HG03196 (cell line): ENCODE data around the gene STPG4.
"Not testable (repeated sequence)": the region's sequence is repeated elsewhere in the genome, so short reads cannot be mapped to it uniquely, and the experiment has no call there.

Experiments used
- ATAC-seq: cut with Tn5 transposase; IDR thresholded peaks from one replicate; pipeline ENCODE4 v1.9.1; 2021; ENCODE audit not compliant: unreplicated experiment

Gene STPG4

GRCh38 chr2:47128705-47129104, 26.4 kb downstream of the STPG4 start:
- no peak for ATAC-seq

GRCh38 chr2:47127862-47128543, 27.1 kb downstream of the STPG4 start:
- no peak for ATAC-seq

GRCh38 chr2:47126783-47127182, 28.3 kb downstream of the STPG4 start:
- no peak for ATAC-seq

- ATAC-seq, result not testable (repeated sequence)
Measured at GRCh38 chr2:47124740-47125139, 30.4 kb downstream of the STPG4 start.

DNA sequence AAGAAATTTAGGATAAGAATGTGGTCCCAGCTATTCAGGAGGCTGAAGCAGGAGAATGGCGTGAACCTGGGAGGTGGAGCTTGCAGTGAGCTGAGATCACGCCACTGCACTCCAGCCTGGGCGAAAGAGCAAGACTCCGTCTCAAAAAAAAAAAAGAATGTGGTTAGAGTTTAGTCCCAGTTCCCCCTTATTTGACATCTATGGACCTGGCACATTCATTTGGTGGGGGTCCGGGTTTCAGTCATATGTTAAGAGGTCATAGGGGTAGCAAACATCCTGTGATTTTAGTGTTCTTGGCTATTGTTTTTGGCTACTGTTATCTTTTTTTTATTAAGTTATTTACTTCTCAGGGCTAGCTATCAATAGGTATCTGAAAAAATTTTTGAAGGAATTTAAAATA, 34.7 kb downstream of the STPG4 start:
- not testable (repeated sequence) for ATAC-seq

GRCh38 chr2:47119001-47119400, 36.1 kb downstream of the STPG4 start:
- ATAC-seq, result no peak

DNA sequence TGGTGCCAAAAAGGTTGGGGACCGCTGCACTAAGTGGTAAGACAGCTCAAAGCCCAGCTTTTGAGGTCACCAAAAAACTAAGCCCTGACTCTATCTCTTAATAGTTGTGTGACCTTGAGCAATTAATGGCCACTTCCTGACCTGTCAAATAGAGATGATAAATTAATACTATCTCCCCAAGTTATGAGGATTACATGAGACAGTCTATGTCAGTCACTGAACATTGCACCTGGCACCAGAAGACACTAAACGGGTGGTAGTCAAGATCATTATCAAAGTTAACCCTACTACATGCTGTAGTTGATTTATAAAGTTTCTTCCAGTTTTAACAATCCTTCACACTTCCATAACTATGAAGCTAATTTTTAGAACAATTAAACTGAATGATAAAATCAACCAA, 36.5 kb downstream of the STPG4 start:
- ATAC-seq, result no peak

- ATAC-seq, result no peak
Measured at GRCh38 chr2:47112665-47113435, 42.3 kb downstream of the STPG4 start.

DNA sequence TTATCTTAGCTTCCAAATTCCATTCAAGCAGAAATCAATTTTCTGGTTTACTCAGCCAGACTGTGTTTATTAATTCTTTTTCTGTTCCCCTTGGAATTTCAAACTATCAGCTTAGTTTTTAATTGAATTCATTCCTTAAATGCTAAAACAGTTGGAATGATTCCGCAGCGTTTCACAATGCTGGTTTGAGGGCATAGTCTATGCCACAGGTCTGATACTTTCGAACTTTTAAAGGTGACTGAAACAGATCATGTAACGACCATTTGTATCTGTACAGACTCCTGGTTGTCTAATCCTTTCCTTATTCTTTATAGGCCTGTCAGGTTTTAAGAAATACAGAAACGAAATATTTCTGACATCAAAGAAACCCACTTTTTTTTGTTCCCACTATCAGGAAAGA, 45.4 kb downstream of the STPG4 start:
- no peak for ATAC-seq

DNA sequence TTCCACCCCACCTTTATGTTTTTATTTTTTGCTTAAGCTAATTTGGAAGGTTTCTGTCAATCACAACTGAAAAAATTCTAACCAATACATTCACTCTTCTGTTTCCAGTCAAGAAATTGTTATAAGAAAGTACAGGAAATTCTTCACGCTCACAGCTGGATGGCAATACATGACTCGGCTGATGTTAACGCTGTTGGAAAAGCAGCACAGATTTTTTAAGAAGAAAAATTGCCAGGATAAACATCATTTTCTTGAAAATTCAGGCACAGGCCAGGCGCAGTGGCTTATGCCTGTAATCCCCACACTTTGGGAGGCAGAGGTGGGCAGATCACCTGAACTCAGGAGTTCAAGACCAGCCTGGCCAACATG, 46.1 kb downstream of the STPG4 start:
- no peak for ATAC-seq

DNA sequence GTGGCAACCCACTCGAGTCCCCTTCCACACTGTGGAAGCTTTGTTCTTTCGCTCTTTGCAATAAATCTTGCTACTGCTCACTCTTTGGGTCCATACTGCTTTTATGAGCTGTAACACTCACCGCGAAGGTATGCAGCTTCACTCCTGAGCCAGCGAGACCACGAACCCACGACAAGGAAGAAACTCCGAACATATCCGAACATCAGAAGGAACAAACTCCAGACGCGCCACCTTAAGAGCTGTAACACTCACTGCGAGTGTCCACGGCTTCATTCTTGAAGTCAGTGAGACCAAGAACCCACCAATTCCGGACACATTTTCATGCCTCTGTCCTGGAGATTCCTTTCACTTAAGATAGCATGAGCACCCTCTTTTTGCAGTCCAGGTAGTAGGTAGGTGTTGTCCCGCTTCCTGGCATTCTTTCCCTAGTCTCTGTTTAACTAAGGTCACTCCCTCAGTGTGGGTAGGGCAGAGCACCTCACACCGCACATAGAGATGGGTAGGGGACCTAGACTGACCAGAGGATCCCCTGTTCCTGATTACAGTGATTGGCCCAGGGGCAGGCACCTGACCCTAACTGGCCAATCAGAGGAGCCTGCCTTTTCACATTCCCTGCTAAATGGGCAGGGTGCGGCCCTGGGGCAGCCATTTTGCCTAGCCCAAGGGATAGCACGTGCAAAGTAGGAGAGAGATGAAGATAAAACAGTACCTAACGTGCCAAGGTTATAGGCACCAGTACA, 46.7 kb downstream of the STPG4 start:
- not testable (repeated sequence) for ATAC-seq

- not testable (repeated sequence) for ATAC-seq
Measured at GRCh38 chr2:47107201-47107600, 47.9 kb downstream of the STPG4 start.

- ATAC-seq, result not testable (repeated sequence)
Measured at GRCh38 chr2:47106231-47106630, 48.9 kb downstream of the STPG4 start.

DNA sequence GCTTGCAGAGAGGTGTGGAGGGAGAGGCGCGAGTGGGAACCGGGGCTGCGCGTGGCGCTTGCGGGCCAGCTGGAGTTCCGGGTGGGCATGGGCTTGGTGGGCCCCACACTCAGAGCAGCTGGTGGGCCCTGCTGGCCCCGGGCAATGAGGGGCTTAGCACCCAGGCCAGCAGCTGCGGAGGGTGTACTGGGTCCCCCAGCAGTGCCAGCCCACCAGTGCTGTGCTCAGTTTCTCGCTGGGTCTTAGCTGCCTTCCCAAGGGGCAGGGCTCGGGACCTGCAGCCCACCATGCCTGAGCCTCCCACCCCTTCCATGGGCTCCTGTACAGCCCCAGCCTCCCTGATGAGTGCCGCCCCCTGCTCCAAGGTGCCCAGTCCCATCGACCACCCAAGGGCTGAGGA, 55.4 kb downstream of the STPG4 start:
- not testable (repeated sequence) for ATAC-seq

DNA sequence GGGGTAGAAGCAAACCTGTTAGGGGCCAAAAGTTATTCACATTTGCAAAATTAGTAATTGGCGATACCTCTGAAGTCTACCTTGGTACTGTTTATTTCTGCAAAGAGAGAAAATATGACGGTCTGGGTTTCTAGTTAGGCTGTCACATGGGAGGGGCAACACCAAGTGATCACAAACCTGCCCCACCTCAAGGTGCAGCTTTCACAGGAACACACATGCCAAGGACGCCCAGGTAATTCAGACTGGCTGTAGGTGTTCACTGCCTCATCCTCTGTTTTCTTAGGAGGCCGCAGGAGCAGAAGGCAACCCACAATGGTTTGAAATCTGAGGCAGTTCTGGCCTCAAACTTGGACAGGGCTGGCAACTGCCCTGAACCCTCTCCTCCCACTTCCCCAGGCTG, 56.2 kb downstream of the STPG4 start:
- no peak for ATAC-seq

DNA sequence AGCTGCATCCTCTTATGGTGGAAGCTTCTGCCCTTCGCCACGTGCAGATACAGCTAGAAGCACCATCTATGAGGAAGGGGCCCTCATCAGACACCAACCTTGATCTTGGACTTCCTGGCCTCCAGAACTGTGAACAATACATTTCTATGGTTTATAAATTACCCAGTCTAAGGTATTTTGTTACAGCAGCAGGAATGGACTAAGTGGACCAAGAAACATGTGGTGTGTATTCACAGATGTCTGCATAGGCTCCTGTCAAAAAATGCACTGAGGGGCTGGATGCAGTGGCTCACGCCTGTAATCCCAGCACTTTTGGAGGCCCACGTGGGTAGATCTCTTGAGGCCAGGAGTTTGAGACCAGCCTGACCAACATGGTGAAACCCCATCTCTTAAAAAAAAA, 57.5 kb downstream of the STPG4 start:
- no peak for ATAC-seq

GRCh38 chr2:47096451-47096850, 58.7 kb downstream of the STPG4 start:
- no peak for ATAC-seq

DNA sequence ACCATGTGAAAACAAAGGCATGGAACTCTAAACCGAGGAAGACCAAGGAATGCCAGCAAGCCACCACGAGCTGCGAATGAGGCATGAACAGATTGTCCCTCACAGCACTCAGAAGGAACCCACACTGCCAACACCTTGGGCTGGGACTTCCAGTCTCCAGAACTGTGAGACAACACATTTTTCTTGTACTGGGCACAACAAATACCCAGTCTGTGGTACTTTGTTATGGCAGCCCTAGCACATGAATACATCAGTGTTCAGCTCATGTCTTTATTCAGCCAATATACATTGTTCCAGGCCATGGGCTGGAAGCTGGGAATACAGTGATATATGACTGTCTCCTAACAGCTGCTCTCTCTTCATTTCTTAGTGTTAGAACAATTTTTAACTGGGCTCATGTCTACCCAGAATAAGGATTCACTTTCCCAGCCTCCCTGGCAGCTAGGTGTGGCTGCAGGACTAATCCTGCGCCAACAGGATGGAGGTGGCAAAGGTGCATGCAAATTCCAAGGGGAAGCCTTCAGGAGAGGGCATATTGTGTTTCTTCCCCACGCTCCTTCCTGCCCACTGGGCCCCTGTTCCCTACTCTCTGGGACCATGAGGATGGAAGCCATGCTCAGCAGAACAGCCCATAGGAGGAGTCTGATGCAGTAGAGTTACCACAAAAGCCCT, 59.6 kb downstream of the STPG4 start:
- ATAC-seq, result no peak

DNA sequence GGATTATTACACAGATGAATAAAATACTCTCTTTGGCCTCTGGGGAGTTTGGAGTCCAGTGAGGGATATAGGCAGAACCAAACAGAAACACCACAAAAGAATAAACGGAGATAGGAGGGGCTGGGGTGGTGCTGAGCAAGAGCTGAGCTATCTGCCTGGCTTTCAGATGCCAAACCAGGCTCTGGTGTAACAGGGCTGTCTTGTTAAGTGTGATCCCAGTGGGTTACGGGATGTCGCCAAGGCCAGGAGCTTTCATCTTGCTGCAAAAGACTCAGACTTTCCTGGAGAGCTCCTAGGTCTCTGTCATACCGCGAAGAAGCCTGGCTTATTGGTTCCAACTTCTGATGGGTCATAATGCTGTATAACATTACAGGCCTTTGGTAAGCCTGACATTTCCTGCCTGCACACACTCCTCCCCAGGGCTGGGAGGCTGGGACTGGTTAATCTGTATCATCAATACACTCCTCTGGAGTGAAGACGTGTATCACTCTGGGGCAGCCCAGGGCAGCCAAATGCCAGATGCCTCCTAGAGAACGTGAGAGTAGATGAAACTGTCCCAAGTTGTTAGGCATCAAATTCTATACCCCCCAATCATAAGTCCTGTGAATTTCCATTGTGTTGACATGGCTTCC, 60.5 kb downstream of the STPG4 start:
- no peak for ATAC-seq

DNA sequence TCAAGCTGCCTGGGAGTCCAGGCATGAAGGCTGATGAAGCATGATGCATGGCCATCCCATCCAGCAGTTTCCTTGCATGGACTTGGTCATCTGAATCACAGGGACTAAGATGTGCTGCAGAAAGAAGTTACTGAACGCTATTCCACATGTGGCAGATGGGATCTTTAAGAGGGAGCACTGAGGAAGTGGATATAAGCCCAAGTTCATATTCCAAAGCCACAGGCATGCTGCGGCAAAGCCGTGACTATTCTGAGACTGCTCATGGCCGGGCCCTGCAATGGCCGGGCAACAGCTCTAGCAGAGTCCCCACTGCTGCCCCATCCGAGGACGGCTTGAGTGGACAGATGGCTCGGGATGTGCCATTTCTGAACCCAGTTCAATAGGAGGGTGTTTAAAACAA, 61.5 kb downstream of the STPG4 start:
- ATAC-seq, result no peak

DNA sequence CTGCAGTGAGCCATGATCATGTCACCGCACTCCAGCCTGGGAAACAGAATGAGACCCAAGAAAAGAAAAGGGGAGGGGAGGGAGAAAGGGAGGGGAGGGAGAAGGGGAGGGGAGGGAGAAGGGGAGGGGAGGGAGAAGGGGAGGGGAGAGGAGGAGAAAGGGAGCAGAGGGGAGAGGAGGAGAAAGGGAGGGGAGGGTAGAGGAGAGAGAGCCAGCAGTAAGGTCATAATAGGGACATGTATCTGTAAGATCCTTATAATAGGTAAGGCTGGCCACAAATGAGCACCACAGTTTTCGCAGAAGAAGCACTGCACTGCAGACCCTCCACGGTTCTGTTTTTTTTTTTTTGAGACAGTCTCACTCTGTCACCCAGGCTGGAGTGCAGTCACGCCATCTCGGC, 62.6 kb downstream of the STPG4 start:
- no peak for ATAC-seq
